Fibroblast of peridontal ligament (primary cell): ENCODE measurements around the gene MTFP1.
"Not testable (repeated sequence)": the region's sequence is repeated elsewhere in the genome, so short reads cannot be mapped to it uniquely, and the experiment has no call there.

Experiments
- DNase-seq: peaks from one replicate; pipeline ENCODE4 v3.0.0-alpha.2; 2010; ENCODE audit errors: extremely low read depth

The MTFP1 gene

DNA sequence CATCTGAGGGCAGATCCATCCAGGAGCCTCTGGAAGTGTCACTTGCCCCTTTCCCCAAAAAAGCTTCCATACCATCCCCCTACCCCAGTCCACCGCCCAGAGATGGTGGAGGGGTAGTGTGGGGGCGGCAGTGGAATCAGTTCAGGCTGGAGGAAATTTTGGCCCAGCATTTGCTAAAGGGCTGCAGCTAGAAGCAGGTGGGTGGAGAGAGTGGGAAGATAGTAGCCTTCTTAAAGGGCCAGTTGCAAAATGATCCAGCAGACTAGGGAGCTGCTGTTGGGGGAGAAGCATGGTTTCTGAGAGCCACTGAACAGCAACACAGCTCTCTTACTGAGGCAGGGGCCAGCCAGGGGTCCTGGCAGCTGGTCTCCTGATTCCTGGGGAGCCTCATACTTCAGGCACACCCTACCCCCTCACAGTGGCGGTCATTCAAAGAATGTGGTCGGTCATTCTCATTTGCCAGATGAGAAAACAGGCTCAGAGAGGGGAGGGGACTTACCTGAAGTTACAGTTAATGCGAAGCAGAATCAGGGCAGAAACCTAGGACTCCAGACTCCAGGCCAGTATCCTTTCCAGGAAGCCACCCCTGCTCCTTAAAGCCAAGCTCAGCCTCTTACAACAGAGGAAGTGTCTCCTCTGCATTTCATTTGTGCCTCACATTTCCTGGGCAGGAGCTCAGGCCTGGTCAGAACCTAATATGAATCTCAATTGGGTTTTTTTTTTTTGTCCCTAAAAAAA is 23.4 kb upstream of the MTFP1 start:
- no peak for DNase-seq

DNA sequence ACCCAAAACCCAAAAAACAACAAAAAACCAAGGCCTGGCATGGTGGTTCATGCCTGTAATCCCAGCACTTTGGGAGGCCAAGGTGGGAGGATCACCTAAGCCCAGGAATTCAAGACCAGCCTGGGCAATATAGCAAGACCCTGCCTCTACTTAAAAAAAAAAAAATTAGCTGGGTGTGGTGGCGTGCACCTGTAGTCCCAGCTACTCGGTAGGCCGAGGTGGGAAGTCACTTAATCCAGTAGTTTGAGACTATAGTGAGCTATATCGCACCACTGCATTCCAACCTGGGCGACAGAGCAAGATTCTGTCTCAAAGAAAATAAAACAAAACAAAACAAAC is 22.8 kb upstream of the MTFP1 start:
- DNase-seq: not testable (repeated sequence)

DNA sequence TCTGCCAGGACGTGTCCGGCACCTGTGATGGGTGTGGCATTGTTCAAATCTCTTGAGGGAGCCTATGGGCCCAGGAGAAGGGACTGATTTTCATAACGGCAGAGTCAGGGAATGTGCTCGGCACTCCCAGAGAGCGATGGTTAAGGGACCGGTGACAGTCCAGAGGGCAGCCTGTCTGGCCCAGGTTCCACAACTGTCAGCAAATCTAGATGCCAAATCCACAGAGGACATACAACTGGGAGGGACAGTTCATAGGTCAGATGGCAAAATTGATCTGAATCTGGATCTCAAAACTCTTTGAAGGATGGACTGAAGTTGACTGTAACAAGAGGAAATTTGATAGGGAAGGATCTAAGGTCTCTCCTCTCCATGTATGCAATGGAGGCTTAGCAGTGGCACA is 21.3 kb upstream of the MTFP1 start:
- no peak for DNase-seq

GRCh38 chr22:30405731-30406130 is 19.8 kb upstream of the MTFP1 start:
- DNase-seq: no peak

GRCh38 chr22:30406400-30406799 is 19.2 kb upstream of the MTFP1 start:
- DNase-seq: no peak

DNA sequence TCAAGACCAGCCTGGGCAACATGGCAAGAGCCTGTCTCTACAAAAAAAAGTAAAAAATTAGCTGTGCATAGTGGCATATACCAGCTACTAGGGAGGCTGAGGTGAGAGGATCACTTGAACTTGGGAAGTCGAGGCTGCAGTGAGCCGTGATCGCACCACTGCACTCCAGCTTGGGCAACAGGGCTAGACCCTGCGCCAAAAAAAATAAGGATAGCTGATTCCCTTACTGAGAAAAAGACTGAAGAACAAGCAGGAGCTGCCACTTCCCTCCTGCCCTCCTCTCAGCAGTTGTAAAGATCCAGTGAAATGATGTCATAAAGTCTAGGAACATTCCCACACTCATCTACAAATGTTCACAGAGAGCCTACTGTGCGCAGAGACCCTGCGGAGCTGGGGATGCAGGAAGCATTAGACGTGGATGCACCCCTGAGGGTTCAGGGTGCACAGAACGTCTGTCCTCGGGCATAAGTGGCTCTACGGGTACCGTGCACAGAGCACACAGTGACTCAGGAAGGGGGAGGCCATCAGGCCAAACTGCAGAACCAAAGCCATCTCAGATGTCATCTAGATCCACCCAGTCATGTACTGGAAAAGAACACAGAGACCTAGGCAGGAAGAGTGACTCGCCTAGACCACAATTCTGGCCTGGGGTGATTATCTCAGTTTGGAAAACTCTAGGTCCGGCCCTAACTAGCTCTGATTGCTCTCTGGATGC is 17.0 kb upstream of the MTFP1 start:
- peak; percentile 64 for DNase-seq

GRCh38 chr22:30411780-30412179 is 13.8 kb upstream of the MTFP1 start:
- DNase-seq: no peak

DNA sequence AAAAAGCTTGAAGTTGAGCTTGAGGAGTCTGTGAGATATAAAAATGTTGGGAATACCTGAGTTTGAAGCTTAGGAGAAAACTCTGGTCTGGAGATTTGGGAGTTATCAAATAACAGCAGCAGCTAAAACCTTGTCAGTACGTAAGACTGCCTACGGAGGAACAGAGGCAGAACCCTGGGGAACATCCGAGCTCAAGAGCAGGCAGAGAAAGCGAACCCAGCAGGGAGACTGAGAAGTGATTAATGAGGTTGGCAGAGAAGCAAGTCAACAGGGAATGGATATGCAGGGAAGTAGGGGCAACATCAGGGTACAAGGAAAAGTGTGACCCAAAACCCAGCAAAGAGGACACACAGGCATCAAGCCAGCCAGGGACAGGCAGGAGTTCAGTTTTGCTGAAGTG is 12.6 kb upstream of the MTFP1 start:
- no peak for DNase-seq

- DNase-seq: no peak
Measured at GRCh38 chr22:30413745-30414524, 11.6 kb upstream of the MTFP1 start.

DNA sequence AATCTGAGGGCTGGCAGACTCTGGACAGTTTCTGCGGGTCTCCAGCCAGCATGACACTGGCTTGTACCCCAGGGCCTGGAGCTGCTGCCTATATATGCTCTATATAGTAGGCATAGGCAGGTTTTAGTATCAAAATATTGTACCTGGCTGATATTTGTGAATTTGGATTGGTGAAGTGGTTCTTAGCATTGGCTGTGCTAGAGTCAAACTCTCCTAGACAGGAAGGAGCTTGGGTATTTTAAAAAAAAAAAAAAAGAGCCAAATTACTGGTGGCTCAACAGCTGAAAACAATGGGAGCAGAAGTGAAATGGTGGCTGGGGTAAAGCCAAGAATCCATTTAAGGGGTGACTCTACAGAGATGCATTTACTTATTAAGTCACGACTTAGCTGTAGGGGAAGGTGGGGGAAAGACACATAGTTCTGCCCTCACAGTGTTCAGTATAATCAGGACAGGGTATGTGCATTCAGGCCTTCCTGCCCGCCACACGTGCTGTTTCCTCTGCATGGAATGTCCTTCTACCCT is 11.0 kb upstream of the MTFP1 start:
- peak; percentile 35 for DNase-seq

DNA sequence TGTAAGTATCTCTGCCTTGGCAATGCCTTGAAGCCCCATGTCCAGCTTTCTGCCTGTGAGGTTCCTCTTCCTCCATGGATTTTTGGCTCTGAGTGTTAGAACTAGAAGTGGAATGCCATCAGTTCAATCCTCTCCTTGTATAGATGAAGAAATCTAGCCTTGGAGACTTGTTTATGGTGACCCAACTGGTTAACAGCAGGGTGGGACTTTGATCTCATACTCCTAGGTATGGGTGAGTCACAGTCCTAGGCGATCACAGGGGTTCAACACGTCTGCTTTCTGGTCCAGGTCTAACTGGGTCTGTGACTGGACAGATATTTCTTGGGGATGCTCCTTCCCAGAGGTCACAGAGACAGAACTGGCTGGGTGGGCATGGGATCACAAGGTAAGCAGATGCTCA is 9.2 kb upstream of the MTFP1 start:
- no peak for DNase-seq

DNA sequence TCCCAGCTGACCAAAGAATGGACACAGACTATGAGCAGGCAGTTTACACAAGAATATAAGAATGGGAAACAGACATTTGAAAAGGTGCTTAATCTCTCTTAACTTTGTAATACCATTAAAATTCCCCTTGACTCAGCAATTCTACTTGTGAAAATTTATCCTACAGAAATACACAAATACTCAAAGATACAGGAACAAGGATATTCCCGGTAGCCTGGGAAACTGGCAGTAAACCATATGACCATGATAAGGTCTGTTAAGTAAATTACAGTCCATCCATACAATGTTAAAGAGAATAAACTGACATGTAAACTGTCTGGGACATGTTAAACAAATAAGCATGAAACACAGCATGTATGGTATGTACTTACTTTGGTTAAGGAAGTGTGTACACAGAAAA is 8.7 kb upstream of the MTFP1 start:
- no peak for DNase-seq

DNA sequence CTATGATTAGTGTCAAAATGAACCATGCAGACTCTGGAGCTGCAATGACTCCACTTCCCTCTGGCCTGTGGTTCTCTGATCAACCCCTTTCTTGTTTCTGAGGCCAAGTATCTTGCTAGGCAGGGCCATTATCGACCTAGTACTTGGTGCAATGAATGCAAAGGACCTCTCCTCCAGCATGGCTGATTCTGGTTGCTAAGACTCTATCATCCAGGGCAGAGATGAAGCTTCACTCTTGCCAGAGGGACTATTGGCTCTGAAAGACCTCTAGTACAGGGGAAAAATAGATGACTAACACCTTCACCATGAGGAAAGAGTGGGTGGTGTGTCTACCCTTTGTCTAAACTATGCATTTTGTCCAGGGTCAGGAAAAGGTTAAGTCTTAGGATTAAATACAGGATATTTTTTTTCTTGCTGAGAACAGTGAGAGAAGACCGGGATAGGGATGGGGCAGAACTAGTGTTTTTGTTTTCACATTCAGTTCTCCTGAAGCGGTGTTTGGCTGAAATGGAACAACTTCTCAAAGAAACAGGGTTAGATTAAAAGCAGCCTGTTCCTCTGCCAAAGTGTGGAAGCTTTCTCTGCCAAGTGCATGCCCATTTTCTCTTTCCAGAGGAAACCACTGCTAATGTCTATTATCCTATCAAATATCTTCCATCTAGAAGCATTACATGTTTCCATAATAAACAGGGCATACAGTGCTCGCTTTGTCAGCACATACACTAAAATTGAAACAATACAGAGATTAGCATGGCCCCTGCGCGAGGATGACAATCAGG is 5.0 kb upstream of the MTFP1 start:
- peak; percentile 69 for DNase-seq

GRCh38 chr22:30421695-30422480 is 3.7 kb upstream of the MTFP1 start:
- DNase-seq: no peak

- peak; percentile 84 for DNase-seq
Measured at GRCh38 chr22:30422481-30423300, 2.9 kb upstream of the MTFP1 start.

- DNase-seq: no peak
Measured at GRCh38 chr22:30423301-30423958, 2.1 kb upstream of the MTFP1 start.

DNA sequence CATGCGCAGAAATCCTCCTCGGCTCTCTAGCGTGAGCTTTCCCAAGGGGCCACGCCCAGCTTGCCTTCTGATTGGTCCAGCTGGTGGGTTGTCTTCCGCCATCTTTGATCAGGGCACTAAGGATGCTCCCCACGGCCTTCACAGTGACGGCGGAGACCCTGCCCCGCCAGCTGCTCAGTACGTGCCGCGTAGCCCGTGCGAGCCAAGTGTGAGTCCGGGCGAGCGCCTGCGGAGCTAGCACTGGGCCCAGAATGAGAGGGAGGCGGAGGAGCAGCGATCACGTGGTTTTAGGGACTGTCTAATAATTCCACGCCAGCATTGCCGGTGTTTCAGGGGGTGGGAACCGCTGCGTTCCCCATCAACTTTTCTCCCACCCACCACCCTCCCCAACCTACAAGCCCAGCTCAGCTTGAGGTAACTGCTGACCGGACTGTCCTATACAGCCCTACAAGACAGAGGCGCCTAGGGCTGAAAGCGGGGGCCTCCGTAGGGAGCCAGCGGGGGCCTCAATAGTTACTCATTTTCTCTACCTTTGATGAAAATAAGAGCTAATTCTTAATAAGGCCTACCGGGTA is 1.5 kb upstream of the MTFP1 start:
- DNase-seq: peak; percentile 100

DNA sequence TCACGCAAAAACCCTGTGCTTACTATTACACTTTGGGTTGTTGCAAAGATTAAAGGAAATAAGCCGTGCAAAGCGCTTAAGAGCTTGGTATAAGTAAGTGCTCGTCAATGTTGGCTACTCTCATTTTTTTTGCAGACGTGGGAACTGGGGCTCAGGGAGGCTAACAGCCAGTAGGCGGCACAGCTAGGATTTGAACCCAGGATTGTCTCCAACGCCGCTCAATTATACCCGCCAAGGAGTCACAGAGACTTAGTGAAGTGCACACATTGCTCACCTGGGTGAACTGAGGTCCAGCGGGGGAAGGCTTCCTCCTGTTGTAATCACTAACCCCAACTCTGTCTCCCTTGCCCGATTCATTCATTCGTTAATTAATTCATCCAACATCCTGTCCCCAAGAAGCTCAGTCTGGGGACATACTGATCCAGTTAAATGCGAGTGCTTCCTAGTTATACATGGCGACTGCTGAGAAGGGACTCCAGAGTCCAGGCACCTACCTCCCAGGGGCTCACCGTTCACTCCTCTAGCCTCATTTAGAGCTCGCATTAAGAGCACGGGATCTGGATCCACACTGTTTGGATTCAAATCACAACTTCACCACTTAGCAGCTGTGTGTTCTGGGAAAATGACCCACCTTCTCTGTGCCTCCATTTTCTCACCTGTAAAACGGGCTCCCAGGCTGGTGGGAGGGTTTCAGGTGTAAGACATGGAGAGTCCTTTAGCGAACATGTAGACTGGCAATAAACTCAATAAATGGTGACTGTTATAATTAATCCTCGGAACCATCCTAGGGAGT is 838 bp upstream of the MTFP1 start:
- DNase-seq: no peak

GRCh38 chr22:30425327-30425615 is 297 bp upstream of the MTFP1 start:
- DNase-seq: no peak
